22Rv1 (cell line): ENCODE data around the gene UCP3.

Experiments used
- CTCF ChIP-seq: fragments of 450-650 bp; IDR thresholded peaks from 2 replicates; pipeline ENCODE4 v1.5.1; 2017; ENCODE audit warnings: mild to moderate bottlenecking
- ZFX ChIP-seq: fragments of 450-650 bp; IDR thresholded peaks from 2 replicates; pipeline ENCODE4 v1.6.1; 2017; ENCODE audit warnings: antibody characterized with exemption, borderline replicate concordance

GRCh38 chr11:73962101-73962705 is 46.7 kb downstream of the UCP3 start:
- TF ChIP-seq CTCF, result no peak
- TF ChIP-seq ZFX, result no peak
